ENCODE data around the gene WIPF2.

The WIPF2 gene

GRCh38 chr17:40247926-40248495 lies 28.9 kb downstream of the WIPF2 start:
- Histone ChIP-seq H3K79me1 (ENCODE audit: low read length) (peaks cover 2% of the 10 kb centered on the region), H3K27me3 (ENCODE audit: insufficient read depth, low read length, poor library complexity) (no peaks in the 10 kb centered on the region)

GRCh38 chr17:40248507-40248906 lies 29.4 kb downstream of the WIPF2 start:
- no peak overlapping the region for H3K18ac ChIP-seq (ENCODE audit: low read length)
- H3K56ac ChIP-seq (ENCODE audit: low read length): no peak overlapping the region
- no peaks in the 10 kb centered on the region for H3K4me1 ChIP-seq (ENCODE audit: control insufficient read depth, low read depth, low read length)
- H3K79me1 ChIP-seq (ENCODE audit: low read length): peaks cover 2% of the 10 kb centered on the region
- H4K5ac ChIP-seq (ENCODE audit: low read length): no peak overlapping the region
- no peak overlapping the region for H2AK5ac ChIP-seq (ENCODE audit: low read length)
- no peak overlapping the region for H3K23ac ChIP-seq (ENCODE audit: low read length)
- H4K8ac ChIP-seq (ENCODE audit: low read depth, low read length): no peak overlapping the region
- no CpG with 5 or more reads among the region's 1 CpG for WGBS (ENCODE audit: extremely low coverage, insufficient coverage, low lambda C conversion rate)
- H3K4me3 ChIP-seq (ENCODE audit: low read length): no peak overlapping the region
- no peak overlapping the region for H3K4me2 ChIP-seq (ENCODE audit: low read length)
- H2BK120ac ChIP-seq (ENCODE audit: low read depth, low read length): no peak overlapping the region
- no peak for DNase-seq
- H2BK15ac ChIP-seq (replicated peaks; ENCODE audit: low read depth): no peak overlapping the region
- no peak overlapping the region for H3K4ac ChIP-seq (ENCODE audit: low read depth, low read length)
- H3K79me2 ChIP-seq (ENCODE audit: control insufficient read depth, insufficient read depth, low read length): peaks cover 2% of the 10 kb centered on the region
- H2BK5ac ChIP-seq (ENCODE audit: low read length): no peak overlapping the region
- no peak overlapping the region for H3K27ac ChIP-seq (ENCODE audit: low read depth, low read length)
- H3K9ac ChIP-seq (ENCODE audit: low read length): no peak overlapping the region
- H3K36me3 ChIP-seq (ENCODE audit: control insufficient read depth, insufficient read depth, low read length): no peaks in the 10 kb centered on the region
- no peaks in the 10 kb centered on the region for H3K27me3 ChIP-seq (ENCODE audit: insufficient read depth, low read length, poor library complexity)

More at GRCh38 chr17:40247926-40248495, 28.9 kb downstream of the WIPF2 start:
- Histone ChIP-seq H3K4ac (ENCODE audit: low read depth, low read length) (no peak overlapping the region), H3K23ac (ENCODE audit: low read length) (no peak overlapping the region), H4K8ac (ENCODE audit: low read depth, low read length) (no peak overlapping the region), H3K79me2 (ENCODE audit: control insufficient read depth, insufficient read depth, low read length) (peaks cover 2% of the 10 kb centered on the region), H3K56ac (ENCODE audit: low read length) (no peak overlapping the region), H3K4me2 (ENCODE audit: low read length) (no peak overlapping the region), H2BK120ac (ENCODE audit: low read depth, low read length) (no peak overlapping the region), H2BK15ac (replicated peaks; ENCODE audit: low read depth) (no peak overlapping the region), H3K27ac (ENCODE audit: low read depth, low read length) (no peak overlapping the region), H3K4me3 (ENCODE audit: low read length) (no peak overlapping the region), H4K5ac (ENCODE audit: low read length) (no peak overlapping the region), H3K4me1 (ENCODE audit: control insufficient read depth, low read depth, low read length) (no peaks in the 10 kb centered on the region), H2AK5ac (ENCODE audit: low read length) (no peak overlapping the region), H3K36me3 (ENCODE audit: control insufficient read depth, insufficient read depth, low read length) (no peaks in the 10 kb centered on the region), H3K9ac (ENCODE audit: low read length) (no peak overlapping the region), H3K18ac (ENCODE audit: low read length) (no peak overlapping the region), H2BK5ac (ENCODE audit: low read length) (no peak overlapping the region)
- WGBS (ENCODE audit: extremely low coverage, insufficient coverage, low lambda C conversion rate): no CpG with 5 or more reads among the region's 7 CpGs
- DNase-seq: no peak

- Histone ChIP-seq H3K27me3 (ENCODE audit: insufficient read depth, low read length, poor library complexity) (no peaks in the 10 kb centered on the region), H2AK5ac (ENCODE audit: low read length) (no peak overlapping the region), H4K8ac (ENCODE audit: low read depth, low read length) (no peak overlapping the region), H3K56ac (ENCODE audit: low read length) (no peak overlapping the region), H3K4me1 (ENCODE audit: control insufficient read depth, low read depth, low read length) (no peaks in the 10 kb centered on the region), H3K79me2 (ENCODE audit: control insufficient read depth, insufficient read depth, low read length) (no peaks in the 10 kb centered on the region), H3K18ac (ENCODE audit: low read length) (no peak overlapping the region), H3K36me3 (ENCODE audit: control insufficient read depth, insufficient read depth, low read length) (no peaks in the 10 kb centered on the region), H3K4me3 (ENCODE audit: low read length) (no peak overlapping the region), H2BK5ac (ENCODE audit: low read length) (no peak overlapping the region), H2BK120ac (ENCODE audit: low read depth, low read length) (no peak overlapping the region), H2BK15ac (replicated peaks; ENCODE audit: low read depth) (no peak overlapping the region), H4K5ac (ENCODE audit: low read length) (no peak overlapping the region), H3K79me1 (ENCODE audit: low read length) (no peaks in the 10 kb centered on the region), H3K4ac (ENCODE audit: low read depth, low read length) (no peak overlapping the region), H3K23ac (ENCODE audit: low read length) (no peak overlapping the region), H3K4me2 (ENCODE audit: low read length) (no peak overlapping the region), H3K9ac (ENCODE audit: low read length) (no peak overlapping the region), H3K27ac (ENCODE audit: low read depth, low read length) (no peak overlapping the region)
- no peak for DNase-seq
Observed at GRCh38 chr17:40251576-40251975, 32.5 kb downstream of the WIPF2 start.

- H2BK120ac ChIP-seq (ENCODE audit: low read depth, low read length): no peak overlapping the region
- no peak overlapping the region for H3K4ac ChIP-seq (ENCODE audit: low read depth, low read length)
- no peak overlapping the region for H3K4me2 ChIP-seq (ENCODE audit: low read length)
- WGBS (ENCODE audit: extremely low coverage, insufficient coverage, low lambda C conversion rate): no CpG with 5 or more reads among the region's 3 CpGs
- no peaks in the 10 kb centered on the region for H3K79me1 ChIP-seq (ENCODE audit: low read length)
- H3K79me2 ChIP-seq (ENCODE audit: control insufficient read depth, insufficient read depth, low read length): no peaks in the 10 kb centered on the region
- no peaks in the 10 kb centered on the region for H3K36me3 ChIP-seq (ENCODE audit: control insufficient read depth, insufficient read depth, low read length)
- no peak for DNase-seq
- no peak overlapping the region for H2BK15ac ChIP-seq (replicated peaks; ENCODE audit: low read depth)
- no peak overlapping the region for H4K8ac ChIP-seq (ENCODE audit: low read depth, low read length)
- no peak overlapping the region for H3K23ac ChIP-seq (ENCODE audit: low read length)
- no peak overlapping the region for H3K27ac ChIP-seq (ENCODE audit: low read depth, low read length)
- H3K56ac ChIP-seq (ENCODE audit: low read length): no peak overlapping the region
- H3K9ac ChIP-seq (ENCODE audit: low read length): no peak overlapping the region
- H3K4me1 ChIP-seq (ENCODE audit: control insufficient read depth, low read depth, low read length): no peaks in the 10 kb centered on the region
- no peak overlapping the region for H4K5ac ChIP-seq (ENCODE audit: low read length)
- H3K4me3 ChIP-seq (ENCODE audit: low read length): no peak overlapping the region
- H2BK5ac ChIP-seq (ENCODE audit: low read length): no peak overlapping the region
- H3K27me3 ChIP-seq (ENCODE audit: insufficient read depth, low read length, poor library complexity): no peaks in the 10 kb centered on the region
- no peak overlapping the region for H3K18ac ChIP-seq (ENCODE audit: low read length)
- no peak overlapping the region for H2AK5ac ChIP-seq (ENCODE audit: low read length)
Observed at GRCh38 chr17:40253565-40253964, 34.5 kb downstream of the WIPF2 start.

GRCh38 chr17:40259505-40259904 lies 40.4 kb downstream of the WIPF2 start:
- Histone ChIP-seq H3K27me3 (ENCODE audit: insufficient read depth, low read length, poor library complexity) (no peaks in the 10 kb centered on the region), H4K8ac (ENCODE audit: low read depth, low read length) (no peak overlapping the region), H4K5ac (ENCODE audit: low read length) (no peak overlapping the region), H3K4me2 (ENCODE audit: low read length) (no peak overlapping the region), H3K27ac (ENCODE audit: low read depth, low read length) (no peak overlapping the region), H3K56ac (ENCODE audit: low read length) (no peak overlapping the region), H3K18ac (ENCODE audit: low read length) (no peak overlapping the region), H3K36me3 (ENCODE audit: control insufficient read depth, insufficient read depth, low read length) (peaks cover 4% of the 10 kb centered on the region), H3K23ac (ENCODE audit: low read length) (no peak overlapping the region), H3K4ac (ENCODE audit: low read depth, low read length) (no peak overlapping the region), H2AK5ac (ENCODE audit: low read length) (no peak overlapping the region), H3K4me1 (ENCODE audit: control insufficient read depth, low read depth, low read length) (peaks cover 2% of the 10 kb centered on the region), H3K4me3 (ENCODE audit: low read length) (no peak overlapping the region), H2BK120ac (ENCODE audit: low read depth, low read length) (no peak overlapping the region), H3K9ac (ENCODE audit: low read length) (no peak overlapping the region), H3K79me2 (ENCODE audit: control insufficient read depth, insufficient read depth, low read length) (no peaks in the 10 kb centered on the region), H3K79me1 (ENCODE audit: low read length) (no peaks in the 10 kb centered on the region), H2BK15ac (replicated peaks; ENCODE audit: low read depth) (no peak overlapping the region), H2BK5ac (ENCODE audit: low read length) (no peak overlapping the region)
- DNase-seq: no peak
- WGBS (ENCODE audit: extremely low coverage, insufficient coverage, low lambda C conversion rate): no CpG with 5 or more reads among the region's 2 CpGs

GRCh38 chr17:40260528-40260927 lies 41.4 kb downstream of the WIPF2 start:
- Histone ChIP-seq H3K23ac (ENCODE audit: low read length) (no peak overlapping the region), H4K5ac (ENCODE audit: low read length) (no peak overlapping the region), H3K4ac (ENCODE audit: low read depth, low read length) (no peak overlapping the region), H3K56ac (ENCODE audit: low read length) (no peak overlapping the region), H2BK15ac (replicated peaks; ENCODE audit: low read depth) (no peak overlapping the region), H3K9ac (ENCODE audit: low read length) (no peak overlapping the region), H3K79me2 (ENCODE audit: control insufficient read depth, insufficient read depth, low read length) (no peaks in the 10 kb centered on the region), H2BK5ac (ENCODE audit: low read length) (no peak overlapping the region), H3K27me3 (ENCODE audit: insufficient read depth, low read length, poor library complexity) (no peaks in the 10 kb centered on the region), H2BK120ac (ENCODE audit: low read depth, low read length) (no peak overlapping the region), H2AK5ac (ENCODE audit: low read length) (no peak overlapping the region), H4K8ac (ENCODE audit: low read depth, low read length) (no peak overlapping the region), H3K4me3 (ENCODE audit: low read length) (no peak overlapping the region), H3K4me1 (ENCODE audit: control insufficient read depth, low read depth, low read length) (peaks cover 5% of the 10 kb centered on the region), H3K18ac (ENCODE audit: low read length) (no peak overlapping the region), H3K36me3 (ENCODE audit: control insufficient read depth, insufficient read depth, low read length) (peaks cover 4% of the 10 kb centered on the region), H3K4me2 (ENCODE audit: low read length) (no peak overlapping the region), H3K79me1 (ENCODE audit: low read length) (no peaks in the 10 kb centered on the region), H3K27ac (ENCODE audit: low read depth, low read length) (no peak overlapping the region)
- no peak for DNase-seq
- WGBS (ENCODE audit: extremely low coverage, insufficient coverage, low lambda C conversion rate): no CpG with 5 or more reads among the region's 7 CpGs

Measured in mesendoderm (in vitro differentiated cells).